ENCODE measurements around the gene ZNF536. TPM values are rescaled to one million over a fixed set of nuclear protein-coding genes. Genes with fewer than 3 reads are reported as not detected.

Gene ZNF536
- total RNA-seq, 1 experiment from 2014 or later: 15.2 TPM

GRCh38 chr19:30522341-30522740 lies 150.2 kb downstream of the ZNF536 start:
- H3K27me3 ChIP-seq: no peaks in the 10 kb centered on the region
- H3K27ac ChIP-seq: no peak overlapping the region
- H3K4me3 ChIP-seq: no peak overlapping the region
- no peaks in the 10 kb centered on the region for H3K9me3 ChIP-seq (replicated peaks)
- no peak for DNase-seq
- no peaks in the 10 kb centered on the region for H3K4me1 ChIP-seq
- no peaks in the 10 kb centered on the region for H3K36me3 ChIP-seq

- Histone ChIP-seq H3K9me3 (replicated peaks) (no peaks in the 10 kb centered on the region), H3K36me3 (no peaks in the 10 kb centered on the region), H3K4me3 (no peak overlapping the region), H3K27ac (no peak overlapping the region), H3K4me1 (no peaks in the 10 kb centered on the region), H3K27me3 (no peaks in the 10 kb centered on the region)
- no peak for DNase-seq
Observed at GRCh38 chr19:30523791-30524190, 151.6 kb downstream of the ZNF536 start.

- Histone ChIP-seq H3K4me1 (peaks cover 12% of the 10 kb centered on the region), H3K27me3 (no peaks in the 10 kb centered on the region), H3K27ac (no peak overlapping the region), H3K9me3 (replicated peaks) (no peaks in the 10 kb centered on the region), H3K36me3 (no peaks in the 10 kb centered on the region), H3K4me3 (no peak overlapping the region)
- DNase-seq: no peak
Observed at GRCh38 chr19:30525383-30525782, 153.2 kb downstream of the ZNF536 start.

GRCh38 chr19:30528919-30529318 lies 156.7 kb downstream of the ZNF536 start:
- peaks cover 28% of the 10 kb centered on the region for H3K4me1 ChIP-seq
- H3K36me3 ChIP-seq: no peaks in the 10 kb centered on the region
- no peaks in the 10 kb centered on the region for H3K9me3 ChIP-seq (replicated peaks)
- no peak overlapping the region for H3K27ac ChIP-seq
- DNase-seq: no peak
- H3K4me3 ChIP-seq: no peak overlapping the region
- H3K27me3 ChIP-seq: no peaks in the 10 kb centered on the region

GRCh38 chr19:30529876-30530275 lies 157.7 kb downstream of the ZNF536 start:
- Histone ChIP-seq H3K4me3 (no peak overlapping the region), H3K4me1 (peaks cover 28% of the 10 kb centered on the region), H3K27ac (no peak overlapping the region), H3K36me3 (no peaks in the 10 kb centered on the region), H3K27me3 (no peaks in the 10 kb centered on the region), H3K9me3 (replicated peaks) (no peaks in the 10 kb centered on the region)
- DNase-seq: peak; percentile 28 to 51

- H3K4me3 ChIP-seq: no peak overlapping the region
- H3K27me3 ChIP-seq: no peaks in the 10 kb centered on the region
- peak overlapping the region; percentile 6; the same call in 1 of the 2 replicates for H3K27ac ChIP-seq
- peak; percentile 92 to 95 for DNase-seq
- H3K9me3 ChIP-seq (replicated peaks): no peaks in the 10 kb centered on the region
- peaks cover 28% of the 10 kb centered on the region for H3K4me1 ChIP-seq
- no peaks in the 10 kb centered on the region for H3K36me3 ChIP-seq
Observed at GRCh38 chr19:30530751-30531150, 158.6 kb downstream of the ZNF536 start.

- no peak overlapping the region for H3K4me3 ChIP-seq
- 0 out of 2 replicates have a peak, but pooled peaks cover 3% of the 10 kb centered on the region for H3K9me3 ChIP-seq (replicated peaks)
- H3K36me3 ChIP-seq: no peaks in the 10 kb centered on the region
- H3K27ac ChIP-seq: no peak overlapping the region
- no peak for DNase-seq
- H3K27me3 ChIP-seq: no peaks in the 10 kb centered on the region
- H3K4me1 ChIP-seq: peaks cover 20% of the 10 kb centered on the region
Observed at GRCh38 chr19:30535011-30535410, 162.8 kb downstream of the ZNF536 start.

- Histone ChIP-seq H3K27me3 (no peaks in the 10 kb centered on the region), H3K4me3 (no peak overlapping the region), H3K9me3 (replicated peaks) (0 out of 2 replicates have a peak, but pooled peaks cover 3% of the 10 kb centered on the region), H3K27ac (no peak overlapping the region), H3K4me1 (peaks cover 3% of the 10 kb centered on the region), H3K36me3 (no peaks in the 10 kb centered on the region)
- DNase-seq: no peak
Observed at GRCh38 chr19:30536975-30537374, 164.8 kb downstream of the ZNF536 start.

- no peak for DNase-seq
- no peak overlapping the region for H3K4me3 ChIP-seq
- no peak overlapping the region for H3K27ac ChIP-seq
- no peaks in the 10 kb centered on the region for H3K36me3 ChIP-seq
- H3K27me3 ChIP-seq: no peaks in the 10 kb centered on the region
- H3K9me3 ChIP-seq (replicated peaks): 0 out of 2 replicates have a peak, but pooled peaks cover 3% of the 10 kb centered on the region
- no peaks in the 10 kb centered on the region for H3K4me1 ChIP-seq
Observed at GRCh38 chr19:30539315-30539714, 167.1 kb downstream of the ZNF536 start.

- Histone ChIP-seq H3K4me1 (no peaks in the 10 kb centered on the region), H3K36me3 (no peaks in the 10 kb centered on the region), H3K9me3 (replicated peaks) (0 out of 2 replicates have a peak, but pooled peaks cover 3% of the 10 kb centered on the region), H3K4me3 (no peak overlapping the region), H3K27ac (no peak overlapping the region), H3K27me3 (no peaks in the 10 kb centered on the region)
- DNase-seq: no peak
Observed at GRCh38 chr19:30539981-30540380, 167.8 kb downstream of the ZNF536 start.

- H3K4me3 ChIP-seq: no peak overlapping the region
- H3K4me1 ChIP-seq: no peaks in the 10 kb centered on the region
- no peak overlapping the region for H3K27ac ChIP-seq
- 0 out of 2 replicates have a peak, but pooled peaks cover 3% of the 10 kb centered on the region for H3K9me3 ChIP-seq (replicated peaks)
- H3K27me3 ChIP-seq: no peaks in the 10 kb centered on the region
- H3K36me3 ChIP-seq: no peaks in the 10 kb centered on the region
- DNase-seq: no peak
Observed at GRCh38 chr19:30540761-30541160, 168.6 kb downstream of the ZNF536 start.

- no peaks in the 10 kb centered on the region for H3K27me3 ChIP-seq
- no peak overlapping the region for H3K4me3 ChIP-seq
- H3K27ac ChIP-seq: no peak overlapping the region
- 0 out of 2 replicates have a peak, but pooled peaks cover 3% of the 10 kb centered on the region for H3K9me3 ChIP-seq (replicated peaks)
- no peak for DNase-seq
- H3K4me1 ChIP-seq: no peaks in the 10 kb centered on the region
- no peaks in the 10 kb centered on the region for H3K36me3 ChIP-seq
Observed at GRCh38 chr19:30541575-30541974, 169.4 kb downstream of the ZNF536 start.

GRCh38 chr19:30543243-30543945 lies 171.2 kb downstream of the ZNF536 start:
- no peaks in the 10 kb centered on the region for H3K9me3 ChIP-seq (replicated peaks)
- no peak overlapping the region for H3K4me3 ChIP-seq
- no peak for DNase-seq
- H3K4me1 ChIP-seq: no peaks in the 10 kb centered on the region
- peaks cover 2% of the 10 kb centered on the region; the same call in 1 of the 2 replicates for H3K36me3 ChIP-seq
- no peak overlapping the region for H3K27ac ChIP-seq
- no peaks in the 10 kb centered on the region for H3K27me3 ChIP-seq

GRCh38 chr19:30545752-30546151 lies 173.6 kb downstream of the ZNF536 start:
- H3K27me3 ChIP-seq: no peaks in the 10 kb centered on the region

GRCh38 chr19:30546332-30546731 lies 174.1 kb downstream of the ZNF536 start:
- no peak overlapping the region for H3K27ac ChIP-seq
- no peak for DNase-seq
- no peaks in the 10 kb centered on the region for H3K9me3 ChIP-seq (replicated peaks)
- no peak overlapping the region for H3K4me3 ChIP-seq
- H3K36me3 ChIP-seq: peaks cover 6% of the 10 kb centered on the region; the same call in 1 of the 2 replicates
- H3K27me3 ChIP-seq: no peaks in the 10 kb centered on the region
- H3K4me1 ChIP-seq: peaks cover 6% of the 10 kb centered on the region; the same call in 1 of the 2 replicates

More at GRCh38 chr19:30545752-30546151, 173.6 kb downstream of the ZNF536 start:
- Histone ChIP-seq H3K4me1 (peaks cover 4% of the 10 kb centered on the region; the same call in 1 of the 2 replicates), H3K36me3 (peaks cover 6% of the 10 kb centered on the region; the same call in 1 of the 2 replicates), H3K4me3 (no peak overlapping the region), H3K9me3 (replicated peaks) (no peaks in the 10 kb centered on the region), H3K27ac (no peak overlapping the region)
- no peak for DNase-seq

All from SJCRH30 (cell line).